Esophagus muscularis mucosa (tissue), 3 donors: Measurements from ENCODE around the gene LILRB5.

Source experiments
- CTCF ChIP-seq, 3 experiments: fragments of 200-600 bp in 2 of 3; fragments of 450-650 bp in 1 of 3; sonication (generic) in 2 of 3; IDR thresholded peaks; one replicate each; pipeline ENCODE4 v1.5.1; 2017 to 2019; ENCODE audit warnings: antibody characterized with exemption in 3 of 3, mild to moderate bottlenecking in 2 of 3, moderate library complexity in 1 of 3
- POLR2A ChIP-seq: fragments of 450-650 bp; IDR thresholded peaks from one replicate; pipeline ENCODE4 v1.6.1; 2017; ENCODE audit warnings: antibody characterized with exemption, moderate library complexity, mild to moderate bottlenecking, low read depth

DNA sequence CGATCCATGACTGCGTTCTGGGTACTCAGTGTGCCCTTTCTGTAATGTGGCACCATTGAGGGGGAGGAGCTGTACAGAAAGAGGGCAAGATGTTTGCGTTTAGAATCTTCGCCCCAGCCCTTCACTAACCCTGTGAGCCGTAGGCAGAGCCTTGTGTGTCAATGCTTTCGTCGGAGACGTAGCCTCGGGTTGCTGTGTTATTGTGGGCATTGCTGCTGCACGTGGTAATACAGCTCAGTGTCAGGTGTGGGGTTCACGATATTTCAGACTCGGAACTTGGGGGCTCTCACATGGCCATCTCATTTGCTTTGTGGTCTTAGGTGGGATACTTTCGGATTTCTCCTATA, 50.3 kb downstream of the LILRB5 start:
- TF ChIP-seq POLR2A (no peak), CTCF (IDR thresholded peaks at IDR 0.05) (no peak)
